H9 (cell line): Measurements from ENCODE around the gene GALNT12. TPM values are rescaled to one million over a fixed set of nuclear protein-coding genes. Genes with fewer than 3 reads are reported as not detected.

Source experiments
- DNase-seq: peaks from one replicate; pipeline ENCODE4 v3.0.0-alpha.2; 2017
- H2AFZ ChIP-seq: one replicate; pipeline ENCODE4 v1.6.1; 2013; ENCODE audit warnings: mild to moderate bottlenecking, low read length, control low read depth, moderate library complexity
- H2AK5ac ChIP-seq: 2 replicates; pipeline ENCODE4 v1.6.1; 2013; ENCODE audit warnings: low read length, control low read depth, mixed read lengths; ENCODE audit not compliant: insufficient read length
- H2BK120ac ChIP-seq: one replicate; pipeline ENCODE4 v1.6.1; 2013; ENCODE audit warnings: low read depth, mild to moderate bottlenecking, low read length, control low read depth, inconsistent platforms; ENCODE audit not compliant: poor library complexity, severe bottlenecking
- H2BK12ac ChIP-seq: 2 replicates; pipeline ENCODE4 v1.6.1; 2013; ENCODE audit warnings: low read length, control low read depth, mixed read lengths, low read depth; ENCODE audit not compliant: insufficient read length
- H2BK15ac ChIP-seq: 2 replicates; pipeline ENCODE4 v1.6.1; 2013; ENCODE audit warnings: low read depth, low read length, control low read depth
- H2BK20ac ChIP-seq: one replicate; pipeline ENCODE4 v1.6.1; 2013; ENCODE audit warnings: low read depth, mild to moderate bottlenecking, low read length, control low read depth, inconsistent platforms; ENCODE audit not compliant: poor library complexity, severe bottlenecking
- H2BK5ac ChIP-seq: 2 replicates; pipeline ENCODE4 v1.6.1; 2013; ENCODE audit warnings: low read length, control low read depth, mixed read lengths; ENCODE audit not compliant: insufficient read length
- H3K14ac ChIP-seq: 2 replicates; pipeline ENCODE4 v1.6.1; 2013; ENCODE audit warnings: low read length, control low read depth; ENCODE audit not compliant: insufficient read depth
- H3K18ac ChIP-seq: 2 replicates; pipeline ENCODE4 v1.6.1; 2013; ENCODE audit warnings: low read depth, mild to moderate bottlenecking, mixed read lengths, low read length, control low read depth; ENCODE audit not compliant: insufficient read length
- H3K23ac ChIP-seq: 2 replicates; pipeline ENCODE4 v1.6.1; 2013; ENCODE audit warnings: low read length, control low read depth, mixed read lengths, low read depth; ENCODE audit not compliant: insufficient read length
- H3K23me2 ChIP-seq: 2 replicates; pipeline ENCODE4 v1.6.1; 2013; ENCODE audit warnings: low read depth, mild to moderate bottlenecking, mixed read lengths, low read length, control low read depth; ENCODE audit not compliant: insufficient read length, poor library complexity, severe bottlenecking
- H3K27ac ChIP-seq: 2 replicates; pipeline ENCODE4 v1.5.1; 2013; ENCODE audit warnings: low read length, control low read depth, mixed read lengths, low read depth; ENCODE audit not compliant: insufficient read length
- H3K27me3 ChIP-seq: 2 replicates; pipeline ENCODE4 v1.6.1; 2013; ENCODE audit warnings: low read length, control low read depth, inconsistent platforms; ENCODE audit not compliant: insufficient read depth
- H3K4ac ChIP-seq: 2 replicates; pipeline ENCODE4 v1.6.1; 2013; ENCODE audit warnings: low read depth, mild to moderate bottlenecking, control low read depth, inconsistent platforms, low read length, moderate library complexity
- H3K4me1 ChIP-seq: 2 replicates; pipeline ENCODE4 v1.6.1; 2013; ENCODE audit warnings: low read length, control low read depth, inconsistent platforms; ENCODE audit not compliant: insufficient read depth
- H3K4me2 ChIP-seq: 2 replicates; pipeline ENCODE4 v1.6.1; 2013; ENCODE audit warnings: low read length, control low read depth, mixed read lengths; ENCODE audit not compliant: insufficient read length, insufficient read depth
- H3K56ac ChIP-seq: 2 replicates; pipeline ENCODE4 v1.6.1; 2013; ENCODE audit warnings: low read depth, mild to moderate bottlenecking, mixed read lengths, low read length, control low read depth; ENCODE audit not compliant: insufficient read length
- H3K79me1 ChIP-seq: 2 replicates; pipeline ENCODE4 v1.6.1; 2013; ENCODE audit warnings: low read depth, mild to moderate bottlenecking, moderate library complexity, low read length, control low read depth, inconsistent platforms; ENCODE audit not compliant: insufficient read depth, poor library complexity, severe bottlenecking
- H3K79me2 ChIP-seq: 2 replicates; pipeline ENCODE4 v1.6.1; 2013; ENCODE audit warnings: low read length, control low read depth, inconsistent platforms; ENCODE audit not compliant: insufficient read depth
- H3K9ac ChIP-seq: 2 replicates; pipeline ENCODE4 v1.6.1; 2013; ENCODE audit warnings: low read length, control low read depth, mixed read lengths; ENCODE audit not compliant: insufficient read length; ENCODE audit errors: extremely low read depth
- H3K9me3 ChIP-seq: one replicate; pipeline ENCODE4 v1.6.1; 2013; ENCODE audit warnings: low read depth, low read length, inconsistent platforms; ENCODE audit not compliant: control insufficient read depth
- H3T11ph ChIP-seq: one replicate; pipeline ENCODE4 v1.6.1; 2013; ENCODE audit warnings: mild to moderate bottlenecking, low read length, control low read depth, inconsistent platforms
- H4K20me1 ChIP-seq: one replicate; pipeline ENCODE4 v1.6.1; 2013; ENCODE audit not compliant: control insufficient read depth, insufficient read length, insufficient read depth
- H4K5ac ChIP-seq: 2 replicates; pipeline ENCODE4 v1.6.1; 2013; ENCODE audit warnings: low read depth, mild to moderate bottlenecking, mixed read lengths, low read length, control low read depth; ENCODE audit not compliant: insufficient read length
- H4K8ac ChIP-seq: replicated peaks from 2 replicates; pipeline ENCODE4 v1.6.1; 2013; ENCODE audit warnings: low read length, control low read depth, mixed read lengths, low read depth; ENCODE audit not compliant: insufficient read length
- H4K91ac ChIP-seq: 2 replicates; pipeline ENCODE4 v1.6.1; 2013; ENCODE audit warnings: low read depth, mild to moderate bottlenecking, moderate library complexity, mixed read lengths, low read length, control low read depth; ENCODE audit not compliant: insufficient read length
- H3K27ac Mint-ChIP-seq, 3 experiments: 2 replicates in 2 of 3; 3 replicates in 1 of 3; pipeline ENCODE4 v1.8.0; 2020 to 2021; ENCODE audit warnings: mixed read lengths in 3 of 3, mild to moderate bottlenecking in 1 of 3, moderate library complexity in 1 of 3
- H3K27me3 Mint-ChIP-seq: 2 replicates; pipeline ENCODE4 v1.8.0; 2021; ENCODE audit warnings: low read depth, mild to moderate bottlenecking, moderate library complexity, mixed read lengths
- H3K36me3 Mint-ChIP-seq, 3 experiments: 2 replicates in 2 of 3; 3 replicates in 1 of 3; pipeline ENCODE4 v1.8.0; 2020 to 2021; ENCODE audit warnings: low read depth in 3 of 3, mixed read lengths in 3 of 3; ENCODE audit not compliant: insufficient read depth in 1 of 3
- H3K4me1 Mint-ChIP-seq, 2 experiments: 2 replicates each; pipeline ENCODE4 v1.8.0; 2020; ENCODE audit warnings: mixed read lengths in 2 of 2
- H3K4me3 Mint-ChIP-seq, 2 experiments: 2 replicates in 1 of 2; 3 replicates in 1 of 2; pipeline ENCODE4 v1.8.0; 2020 to 2021; ENCODE audit warnings: mild to moderate bottlenecking in 2 of 2, mixed read lengths in 2 of 2, moderate library complexity in 1 of 2
- H3K9me3 Mint-ChIP-seq, 2 experiments: 2 replicates in 1 of 2; 3 replicates in 1 of 2; pipeline ENCODE4 v1.8.0; 2020; ENCODE audit warnings: mild to moderate bottlenecking in 2 of 2, mixed read lengths in 2 of 2, moderate library complexity in 1 of 2
- CTCF ChIP-seq: fragments of 200-600 bp; sonication (generic); conservative IDR thresholded peaks from 3 replicates; pipeline ENCODE4 v1.8.0; 2021; ENCODE audit warnings: antibody characterized with exemption, mild to moderate bottlenecking
- WGBS: extraction: QIAGEN DNeasy Blood & Tissue Kit; methylation state at CpG from one replicate; pipeline ENCODE4 v1.1.7; 2013; ENCODE audit warnings: missing lambda C conversion rate, low lambda C conversion rate, mixed read lengths; ENCODE audit not compliant: insufficient read length; ENCODE audit errors: extremely low coverage; 5-methylcytosine and 5-hydroxymethylcytosine counted together
- total RNA-seq: library from RNA; stranded (reverse); gene quantifications from 2 replicates; pipeline ENCODE4 v1.2.1, GENCODE V29; 2021

The GALNT12 gene
- total RNA-seq, 1 experiment from 2014 or later: 18.0 TPM

- Histone ChIP-seq H3K27me3 (no peaks in the 10 kb centered on the region), H3K4me1 (no peaks in the 10 kb centered on the region), H2BK120ac (no peak overlapping the region), H3K27ac (no peak overlapping the region), H3K4ac (no peak overlapping the region), H4K8ac (no peak overlapping the region), H3K9me3 (peaks cover 5% of the 10 kb centered on the region), H2AFZ (no peak overlapping the region), H3K56ac (no peak overlapping the region), H2BK5ac (no peak overlapping the region), H3T11ph (no peak overlapping the region), H2AK5ac (no peak overlapping the region), H2BK12ac (no peak overlapping the region), H3K79me2 (no peaks in the 10 kb centered on the region), H3K18ac (no peak overlapping the region), H3K79me1 (no peaks in the 10 kb centered on the region), H4K5ac (no peak overlapping the region), H4K20me1 (no peaks in the 10 kb centered on the region), H2BK15ac (no peak overlapping the region), H3K4me2 (no peak overlapping the region), H3K23me2 (no peaks in the 10 kb centered on the region), H3K14ac (no peak overlapping the region), H3K9ac (no peak overlapping the region), H4K91ac (no peak overlapping the region), H3K23ac (no peak overlapping the region), H2BK20ac (no peak overlapping the region)
- H3K36me3 Mint-ChIP-seq: no peaks in the 10 kb centered on the region
- DNase-seq: no peak
- H3K9me3 Mint-ChIP-seq: peaks cover 0 to 5% of the 10 kb centered on the region in 2 experiments; a peak in 4 of 5 replicates
- no peaks in the 10 kb centered on the region; a peak in 1 of 4 replicates for H3K4me1 Mint-ChIP-seq
- no peak overlapping the region for H3K27ac Mint-ChIP-seq
- H3K4me3 Mint-ChIP-seq: no peak overlapping the region
- peaks cover 12% of the 10 kb centered on the region for H3K27me3 Mint-ChIP-seq
- no CpG with 5 or more reads among the region's 7 CpGs for WGBS
- TF ChIP-seq CTCF: no peak
Measured at GRCh38 chr9:98864281-98865174, 57.1 kb downstream of the GALNT12 start.
